Measurements from ENCODE around the gene KCNJ16. TPM values are rescaled to one million over a fixed set of nuclear protein-coding genes. Genes with fewer than 3 reads are reported as not detected.
A peak's percentile ranks its signal among the peaks of the same experiment; 100 is the strongest.

The KCNJ16 gene
- total RNA-seq (2016; rRNA removed; fragmentation: Illumina TruSeq; extraction: Trizol) (not detected in 2 replicates), polyA plus RNA-seq (2011; rRNA removed) (not detected in 2 replicates), polyA minus RNA-seq (2011; rRNA and poly(A)+ RNA removed; ENCODE audit: low replicate concordance) (0.98 TPM in 1 of 2 replicates, not detected in the other), Bru-seq, nascent RNA (not detected), BruChase-seq, experiment 1, labeled RNA remaining after a 6-hour chase (not detected), BruChase-seq, experiment 2, labeled RNA remaining after a 2-hour chase (percentile 2 among the genes with signal in this experiment)
- total RNA-seq (2016; cell fraction: cytosol; rRNA removed; fragmentation: Illumina TruSeq; extraction: Trizol; ENCODE audit: low read depth), result not detected in 2 replicates
- not detected in 2 replicates for total RNA-seq (2016; cell fraction: insoluble cytoplasmic fraction; rRNA removed; fragmentation: Illumina TruSeq; extraction: Trizol)
- not detected in 2 replicates for total RNA-seq (2016; cell fraction: membrane; rRNA removed; fragmentation: Illumina TruSeq; extraction: Trizol)
- not detected in 2 replicates for total RNA-seq (2016; cell fraction: nucleus; rRNA removed; fragmentation: Illumina TruSeq; extraction: Trizol)
- polyA plus RNA-seq (2011; cell fraction: cytosol; rRNA removed), result not detected in 2 replicates
- polyA plus RNA-seq (2011; cell fraction: nucleus; rRNA removed), result not detected in 2 replicates
- polyA plus RNA-seq (2012), result not detected in 2 replicates
- not detected in 2 replicates for polyA plus RNA-seq (2016; cell fraction: cytosol; fragmentation: Illumina TruSeq; extraction: Trizol; ENCODE audit: low read depth)
- not detected in 2 replicates for polyA plus RNA-seq (2016; cell fraction: insoluble cytoplasmic fraction; fragmentation: Illumina TruSeq; extraction: Trizol; ENCODE audit: low read depth)
- not detected in 2 replicates for polyA plus RNA-seq (2016; cell fraction: membrane; fragmentation: Illumina TruSeq; extraction: Trizol; ENCODE audit: low read depth)
- not detected in 2 replicates for polyA plus RNA-seq (2016; cell fraction: nucleus; fragmentation: Illumina TruSeq; extraction: Trizol; ENCODE audit: insufficient read depth, low read depth)
- polyA minus RNA-seq (2011; cell fraction: cytosol; rRNA and poly(A)+ RNA removed), result not detected in 2 replicates
- not detected in 2 replicates for polyA minus RNA-seq (2011; cell fraction: nucleus; rRNA and poly(A)+ RNA removed)
- long read RNA-seq, experiment 1, result 0 reads
- long read RNA-seq, experiment 2, result 0 reads

DNA sequence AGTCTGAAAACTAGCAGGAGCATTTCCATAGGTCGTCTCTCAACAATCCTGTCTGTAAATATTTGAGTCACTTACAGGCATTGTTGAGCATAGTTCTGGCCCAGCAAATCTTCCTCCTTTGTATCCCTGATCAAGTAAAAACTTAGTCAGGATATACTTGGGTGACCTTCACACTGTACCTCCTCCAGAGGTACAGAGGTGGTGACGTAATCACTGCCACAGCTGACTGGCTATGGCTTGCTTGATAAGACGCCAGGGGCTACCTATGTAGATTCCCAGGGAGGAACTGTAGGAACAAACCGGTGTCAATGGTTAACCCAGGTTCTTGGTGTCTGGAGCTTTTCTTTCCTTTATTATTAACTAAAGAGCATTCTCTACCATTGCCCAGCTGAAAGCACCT is at the start of gene KCNJ16:
Gene KCNJ16, plus strand, starts transcription at position 270 of the 400 bp plus-strand sequence. CDS start 56,863 bp downstream, outside the sequence.
- ChIA-PET CTCF (ENCODE audit: low intra/inter-chr PET ratio, low total read pairs) (no interaction called here), POLR2A (no interaction called here)
- TF ChIP-seq, protein P1, sequence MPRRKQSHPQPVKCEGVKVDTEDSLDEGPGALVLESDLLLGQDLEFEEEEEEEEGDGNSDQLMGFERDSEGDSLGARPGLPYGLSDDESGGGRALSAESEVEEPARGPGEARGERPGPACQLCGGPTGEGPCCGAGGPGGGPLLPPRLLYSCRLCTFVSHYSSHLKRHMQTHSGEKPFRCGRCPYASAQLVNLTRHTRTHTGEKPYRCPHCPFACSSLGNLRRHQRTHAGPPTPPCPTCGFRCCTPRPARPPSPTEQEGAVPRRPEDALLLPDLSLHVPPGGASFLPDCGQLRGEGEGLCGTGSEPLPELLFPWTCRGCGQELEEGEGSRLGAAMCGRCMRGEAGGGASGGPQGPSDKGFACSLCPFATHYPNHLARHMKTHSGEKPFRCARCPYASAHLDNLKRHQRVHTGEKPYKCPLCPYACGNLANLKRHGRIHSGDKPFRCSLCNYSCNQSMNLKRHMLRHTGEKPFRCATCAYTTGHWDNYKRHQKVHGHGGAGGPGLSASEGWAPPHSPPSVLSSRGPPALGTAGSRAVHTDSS (CRISPR knock-in tag; conservative IDR thresholded peaks at IDR 0.05), result no peak
- TF ChIP-seq ONECUT2 (CRISPR knock-in tag; IDR thresholded peaks at IDR 0.05), result no peak
- TF ChIP-seq NR2F2 (IDR thresholded peaks at IDR 0.05; ENCODE audit: borderline replicate concordance, low read depth), result no peak
- TF ChIP-seq CREB1 (IDR thresholded peaks at IDR 0.05), result peak; percentile 81
- no peak for TF ChIP-seq CREB1 (CRISPR knock-in tag; IDR thresholded peaks at IDR 0.05)
- TF ChIP-seq CEBPB (IDR thresholded peaks at IDR 0.05; ENCODE audit: borderline replicate concordance, low read depth, low read length), result peak; percentile 33; the same call in 1 of the 2 replicates
- TF ChIP-seq ZNF556 (CRISPR knock-in tag; IDR thresholded peaks at IDR 0.05; ENCODE audit: borderline replicate concordance), result no peak
- peak; percentile 92 for TF ChIP-seq ATF7 (IDR thresholded peaks at IDR 0.05)
- no peak for TF ChIP-seq ATF7 (CRISPR knock-in tag; IDR thresholded peaks at IDR 0.05)
- TF ChIP-seq, protein P2, sequence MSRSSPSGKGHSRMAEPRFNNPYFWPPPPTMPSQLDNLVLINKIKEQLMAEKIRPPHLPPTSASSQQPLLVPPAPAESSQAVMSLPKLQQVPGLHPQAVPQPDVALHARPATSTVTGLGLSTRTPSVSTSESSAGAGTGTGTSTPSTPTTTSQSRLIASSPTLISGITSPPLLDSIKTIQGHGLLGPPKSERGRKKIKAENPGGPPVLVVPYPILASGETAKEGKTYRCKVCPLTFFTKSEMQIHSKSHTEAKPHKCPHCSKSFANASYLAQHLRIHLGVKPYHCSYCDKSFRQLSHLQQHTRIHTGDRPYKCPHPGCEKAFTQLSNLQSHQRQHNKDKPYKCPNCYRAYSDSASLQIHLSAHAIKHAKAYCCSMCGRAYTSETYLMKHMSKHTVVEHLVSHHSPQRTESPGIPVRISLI (CRISPR knock-in tag; IDR thresholded peaks at IDR 0.05; ENCODE audit: borderline replicate concordance), result no peak
- TF ChIP-seq PTBP1 (IDR thresholded peaks at IDR 0.05; ENCODE audit: low read depth, low read length, poor library complexity, severe bottlenecking), result no peak
- Histone ChIP-seq H3K4me3 (replicated peaks in 1 of 3; ENCODE audit: insufficient read depth in 1 of 3, low read depth in 2 of 3, low read length in 3 of 3) (no peak within 1 kb of the TSS), H3K27ac (ENCODE audit: extremely low read length, insufficient read depth, low read length) (no peak within 1 kb of the TSS), H2AFZ (ENCODE audit: low read length) (no peak within 1 kb of the TSS), H3K4me1 (ENCODE audit: insufficient read depth, low read length) (no peaks in the 10 kb centered on the region), H3K79me2 (ENCODE audit: insufficient read depth, low read length) (no peaks in the 10 kb centered on the region), H3K36me3 (replicated peaks in 1 of 2; ENCODE audit: control insufficient read depth in 1 of 2, insufficient read depth in 2 of 2, low read length in 2 of 2) (no peaks in the 10 kb centered on the region), H3K4me2 (ENCODE audit: low read depth, low read length) (no peak within 1 kb of the TSS), H3K9me3 (ENCODE audit: low read length) (peaks cover 78% of the 10 kb centered on the region), H4K20me1 (ENCODE audit: insufficient read depth, low read length) (no peaks in the 10 kb centered on the region), H3K9ac (ENCODE audit: insufficient read depth, low read depth, low read length) (no peak within 1 kb of the TSS), H3K27me3 (ENCODE audit: control insufficient read depth in 1 of 2, insufficient read depth in 2 of 2, low read length in 2 of 2) (no peaks in the 10 kb centered on the region)
- DNase-seq (ENCODE audit: low spot score), result no peak
- 2% methylated on average over 4 of the region's 4 CpGs for WGBS (ENCODE audit: low lambda C conversion rate)
- no peak for ATAC-seq
- no TSS peak for BruUV-seq (replicated peaks)
- intact Hi-C loops (cut with micrococcal nuclease; ENCODE audit: unreplicated experiment), result no loop called here
- FAIRE-seq, result no peak
- in situ Hi-C loops (cut with HindIII; ENCODE audit: extremely low pct_ligation_motif_present, low pct_unique_long_range_greater_than_20kb), result no loop called here

Measured in HepG2 (cell line).